GM18519 (cell line): ENCODE results near the gene AGER.

Source experiments
- ATAC-seq: cut with Tn5 transposase; IDR thresholded peaks from one replicate; pipeline ENCODE4 v1.9.1; 2021; ENCODE audit warnings: mild to moderate bottlenecking, moderate library complexity; ENCODE audit not compliant: unreplicated experiment, low FRiP score

AGER gene

GRCh38 chr6:32174416-32174815 lies 9.6 kb downstream of the AGER start:
- ATAC-seq: no peak

- ATAC-seq: no peak
Observed at GRCh38 chr6:32173051-32173727, 10.9 kb downstream of the AGER start.

- ATAC-seq: no peak
Observed at GRCh38 chr6:32171234-32171633, 12.8 kb downstream of the AGER start.

- ATAC-seq: no peak
Observed at GRCh38 chr6:32170294-32170693, 13.8 kb downstream of the AGER start.

- ATAC-seq: no peak
Observed at GRCh38 chr6:32168807-32169591, 15.1 kb downstream of the AGER start.

GRCh38 chr6:32168350-32168749 lies 15.7 kb downstream of the AGER start:
- no peak for ATAC-seq

- no peak for ATAC-seq
Observed at GRCh38 chr6:32167761-32168262, 16.2 kb downstream of the AGER start.

- no peak for ATAC-seq
Observed at GRCh38 chr6:32167154-32167760, 16.8 kb downstream of the AGER start.

- ATAC-seq: no peak
Observed at GRCh38 chr6:32166411-32167061, 17.5 kb downstream of the AGER start.

GRCh38 chr6:32164295-32164694 lies 19.8 kb downstream of the AGER start, which contains the start of gene EGFL8:
EGFL8 (plus strand) TSS chr6:32164595; CDS start chr6:32166166, 1,571 bp downstream.
- no peak for ATAC-seq

GRCh38 chr6:32163559-32164258 lies 20.3 kb downstream of the AGER start:
- ATAC-seq: no peak

- ATAC-seq: no peak
Observed at GRCh38 chr6:32158052-32158451, 26.0 kb downstream of the AGER start.

GRCh38 chr6:32156891-32157290 lies 27.2 kb downstream of the AGER start:
- ATAC-seq: no peak

GRCh38 chr6:32154514-32155161 lies 29.4 kb downstream of the AGER start:
- no peak for ATAC-seq

GRCh38 chr6:32153564-32154513 lies 30.2 kb downstream of the AGER start, which contains the start of gene PPT2:
PPT2 (plus strand) TSS chr6:32154141; CDS start chr6:32154595, 454 bp downstream.
- no peak for ATAC-seq

- ATAC-seq: no peak
Observed at GRCh38 chr6:32152769-32153563, 31.1 kb downstream of the AGER start.

GRCh38 chr6:32151863-32152768 lies 31.9 kb downstream of the AGER start, which contains the start of gene PRRT1:
PRRT1 (minus strand) TSS chr6:32151939; CDS start chr6:32151827, 112 bp downstream.
- no peak for ATAC-seq
